H4 (cell line): ENCODE data around the gene PHGDH. TPM values are rescaled to one million over a fixed set of nuclear protein-coding genes. Genes with fewer than 3 reads are reported as not detected.
"Not testable (repeated sequence)": the region's sequence is repeated elsewhere in the genome, so short reads cannot be mapped to it uniquely, and the experiment has no call there.

Source experiments
- DNase-seq: peaks from one replicate; pipeline ENCODE4 v3.0.0-alpha.2; 2015; ENCODE audit warnings: low spot score
- total RNA-seq: library from RNA; depleted of rRNA; stranded (reverse); fragments of >200 nt; shearing (Covaris generic); gene quantifications from 2 replicates; pipeline ENCODE4 v1.2.3, GENCODE V29; 2014

The PHGDH gene
- total RNA-seq, 1 experiment from 2014 or later, result 338 TPM

DNA sequence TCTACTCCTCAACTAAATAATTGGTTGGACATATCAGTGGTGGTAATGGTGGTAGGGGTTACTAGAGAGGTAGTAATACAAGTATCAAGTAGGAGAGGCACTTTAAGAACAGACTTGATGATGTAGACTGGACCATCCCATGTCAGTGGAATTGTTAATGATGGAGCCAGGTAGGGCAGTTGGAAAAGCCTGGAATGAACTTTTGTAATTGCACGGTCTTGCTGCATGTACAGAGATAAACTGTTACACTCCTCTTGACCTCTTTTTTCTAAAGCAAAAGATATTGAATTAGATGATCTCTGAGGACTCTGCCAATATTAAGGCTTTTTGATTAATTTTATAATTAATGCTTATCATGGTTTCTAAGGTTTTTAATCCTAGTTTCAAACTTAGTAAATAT, 51.2 kb downstream of the PHGDH start:
- no peak for DNase-seq

DNA sequence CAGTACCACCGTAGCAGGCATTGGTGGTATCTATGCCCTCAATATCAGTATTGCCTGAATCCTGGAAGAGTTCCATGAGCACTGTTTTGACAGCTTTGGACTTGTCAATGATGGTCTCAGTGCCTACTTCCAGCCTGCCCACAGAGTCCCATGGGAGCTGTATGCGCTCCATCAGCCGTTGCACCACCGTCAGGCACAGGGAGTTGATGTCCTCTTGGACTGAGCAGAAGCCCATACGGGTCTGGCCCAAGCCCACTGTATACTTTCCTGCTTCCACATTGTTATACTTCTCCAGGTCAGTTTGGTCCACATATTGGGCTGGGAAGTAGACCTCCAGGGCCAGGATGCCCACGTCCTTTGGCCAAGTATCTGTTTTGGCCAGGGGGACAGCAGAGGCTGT, 52.5 kb downstream of the PHGDH start:
- no peak for DNase-seq

DNA sequence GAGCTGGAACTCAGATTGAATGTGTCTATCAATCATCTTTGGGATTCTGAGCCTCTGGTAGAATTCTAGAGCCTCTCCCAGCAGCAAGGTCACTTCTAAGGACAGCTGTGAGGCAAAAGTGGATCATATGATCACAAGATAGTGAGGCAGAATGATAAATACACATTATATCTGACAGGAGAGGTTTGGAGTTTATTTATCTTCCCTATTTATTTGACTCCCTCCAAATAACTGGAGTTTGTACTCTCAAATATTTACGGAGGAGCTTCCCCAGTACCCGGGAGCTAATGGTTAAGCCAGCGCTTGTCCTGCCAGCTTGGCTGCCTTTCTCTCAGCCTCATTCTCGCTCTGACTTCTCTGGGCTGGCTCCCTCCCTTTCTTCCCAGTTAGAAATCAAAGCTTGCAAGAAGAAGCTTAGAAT, 54.6 kb downstream of the PHGDH start:
- no peak for DNase-seq

DNA sequence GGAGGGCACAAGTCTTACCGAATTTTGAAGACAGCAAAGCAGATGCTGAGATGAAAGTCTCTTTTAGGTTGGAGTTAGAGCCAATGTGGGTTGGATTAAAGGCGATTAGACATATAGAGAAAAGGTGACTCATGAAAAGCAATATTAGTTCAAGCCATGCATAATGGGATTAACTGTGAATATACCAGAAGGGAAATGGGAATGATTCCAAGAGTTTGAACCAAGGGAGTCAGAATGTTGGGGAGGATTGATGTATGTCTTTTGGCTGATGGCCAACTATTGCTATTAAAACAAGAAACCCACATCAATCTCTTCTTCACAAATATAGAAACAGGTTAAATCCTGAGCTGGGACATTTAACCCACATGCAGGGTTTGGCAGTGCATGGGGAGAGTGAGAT, 55.8 kb downstream of the PHGDH start:
- DNase-seq, result no peak

DNA sequence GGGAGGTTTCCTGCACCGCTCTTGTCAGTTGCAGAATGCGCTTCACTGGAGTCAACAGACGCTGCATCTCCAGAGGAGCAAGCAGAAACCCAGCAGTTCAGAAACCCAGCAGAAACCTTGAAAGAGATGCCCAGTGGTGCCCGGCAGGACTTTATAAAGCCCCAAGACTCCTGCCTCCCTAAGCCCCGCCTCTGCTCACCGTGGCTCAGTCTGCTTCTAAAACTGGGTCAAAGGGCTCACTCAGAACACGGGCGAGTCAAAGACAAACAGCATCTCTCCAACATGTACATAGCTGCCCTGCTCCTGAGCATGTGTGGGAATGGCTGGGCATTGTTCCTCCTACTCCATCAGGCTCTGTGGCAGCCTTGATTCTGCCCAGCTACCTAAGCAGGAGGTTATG, 57.0 kb downstream of the PHGDH start, which contains the start of gene HMGCS2:
Gene HMGCS2 (minus strand): TSS at position 128 of the 400 bp plus-strand sequence. CDS start 61 bp downstream, at position 67.
- no peak for DNase-seq

DNA sequence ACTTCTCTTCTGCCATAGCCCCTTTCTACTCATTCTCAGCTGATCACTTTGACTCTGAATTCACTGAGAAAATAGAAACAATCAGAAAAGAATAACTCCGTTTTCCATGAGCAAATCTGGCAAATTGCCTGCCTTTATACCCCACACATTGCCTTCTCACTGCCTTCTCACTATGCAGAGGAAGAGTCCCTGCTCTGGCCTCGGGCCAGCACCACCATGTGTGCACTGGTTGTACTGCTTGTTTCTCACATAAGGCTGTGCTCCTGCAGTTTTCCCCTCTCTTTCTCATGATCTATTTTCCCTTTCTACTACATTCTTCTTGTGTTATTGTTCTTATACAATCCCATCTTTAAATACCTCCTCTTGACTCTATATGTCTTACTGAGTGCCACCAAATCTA, 59.3 kb downstream of the PHGDH start:
- no peak for DNase-seq

DNA sequence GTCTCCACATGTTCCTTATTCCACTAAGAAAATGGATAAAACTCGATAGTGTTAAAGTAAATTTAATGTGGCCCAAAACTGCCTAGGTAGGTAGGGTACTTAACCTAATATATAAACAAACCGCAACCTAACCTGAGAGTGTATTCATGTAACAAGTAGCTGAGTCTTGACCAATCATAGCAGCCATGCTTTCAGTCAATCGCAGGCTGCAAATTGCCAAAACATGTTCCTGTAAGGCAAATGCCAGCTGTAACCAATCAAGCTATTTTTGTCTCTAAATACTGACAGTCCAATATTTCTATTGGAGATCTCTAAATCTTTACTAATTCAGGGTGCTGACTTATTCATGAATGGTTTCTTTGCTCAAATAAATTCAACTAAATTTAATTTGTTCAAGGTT, 60.0 kb downstream of the PHGDH start:
- no peak for DNase-seq

DNA sequence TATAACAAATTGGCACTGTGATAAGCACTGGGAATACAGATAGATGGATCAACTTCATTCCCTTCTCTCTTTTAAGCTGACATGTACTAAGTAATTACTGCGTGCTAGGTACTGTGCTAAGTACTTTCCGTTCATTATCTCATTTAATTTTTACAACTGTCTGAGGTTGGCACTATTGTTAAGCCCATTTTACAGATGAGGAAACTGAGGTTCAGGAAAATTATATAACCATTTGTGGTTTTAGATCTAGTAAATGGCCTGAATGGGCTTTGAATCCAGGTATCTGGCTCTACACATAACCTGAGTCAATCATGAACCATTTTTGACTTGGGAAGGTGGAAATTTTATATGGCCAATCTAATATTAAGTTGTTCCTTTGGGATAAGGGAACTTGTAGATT, 60.6 kb downstream of the PHGDH start:
- DNase-seq, result no peak

DNA sequence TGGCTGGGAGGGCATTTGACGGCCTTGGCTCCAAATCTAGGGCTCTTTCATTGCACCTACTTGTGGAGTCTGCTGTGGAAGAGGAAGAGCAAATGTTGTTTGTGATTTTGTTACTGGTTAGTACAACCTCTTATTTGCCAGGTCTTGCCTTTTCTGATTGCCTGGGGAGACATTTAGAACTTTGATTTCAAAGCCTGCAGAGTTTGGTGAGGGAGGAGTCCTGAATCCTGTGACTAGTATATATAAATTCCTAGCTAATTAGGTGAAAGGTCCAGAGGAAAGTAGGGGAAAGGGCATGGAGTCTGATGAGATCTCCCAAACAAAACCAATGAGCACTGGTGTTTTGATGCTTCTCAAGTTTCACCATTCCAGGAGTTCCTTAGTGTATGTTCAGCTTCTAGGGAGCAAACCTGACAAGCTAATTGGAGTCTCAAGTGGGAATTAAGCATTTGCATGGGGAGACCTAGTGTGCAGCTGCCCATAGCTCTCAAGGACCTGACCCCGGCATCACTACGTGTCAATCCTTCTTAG, 62.0 kb downstream of the PHGDH start:
- peak; percentile 58 for DNase-seq

DNA sequence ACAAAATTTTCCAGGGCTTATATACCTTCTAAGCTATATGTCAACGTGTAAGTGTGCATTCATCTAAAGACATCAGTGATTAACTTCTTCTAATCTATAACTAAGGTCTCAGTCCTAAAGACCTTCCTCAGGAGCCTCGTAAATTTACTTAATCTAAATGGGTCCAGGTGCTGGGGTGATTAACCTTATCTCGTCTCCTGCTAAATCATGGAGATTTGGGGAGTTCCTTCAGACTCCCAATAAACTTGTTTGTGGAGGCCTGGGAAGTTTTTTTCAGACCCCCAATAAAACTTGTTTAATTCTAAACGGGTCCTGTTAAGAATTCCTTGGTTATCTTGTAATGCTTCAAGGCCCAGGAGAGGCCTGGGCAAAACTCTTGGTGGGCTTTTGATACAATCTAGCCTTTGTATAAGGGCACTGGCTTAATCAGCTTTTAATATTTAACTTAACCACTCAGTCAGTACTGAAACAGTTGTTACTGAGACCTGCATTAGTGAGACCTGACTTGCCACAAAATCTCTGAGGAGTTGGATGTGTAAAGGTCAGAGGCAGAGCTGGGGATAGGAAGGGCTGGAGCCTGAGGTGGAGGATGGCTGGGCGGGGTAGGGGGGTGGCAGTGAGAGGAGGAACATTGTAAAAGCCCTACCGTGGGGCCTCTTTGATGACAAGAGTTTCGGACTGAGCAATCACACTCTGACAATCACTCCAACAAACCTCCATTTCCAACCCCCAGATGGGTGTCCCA, 63.2 kb downstream of the PHGDH start:
- no peak for DNase-seq

DNA sequence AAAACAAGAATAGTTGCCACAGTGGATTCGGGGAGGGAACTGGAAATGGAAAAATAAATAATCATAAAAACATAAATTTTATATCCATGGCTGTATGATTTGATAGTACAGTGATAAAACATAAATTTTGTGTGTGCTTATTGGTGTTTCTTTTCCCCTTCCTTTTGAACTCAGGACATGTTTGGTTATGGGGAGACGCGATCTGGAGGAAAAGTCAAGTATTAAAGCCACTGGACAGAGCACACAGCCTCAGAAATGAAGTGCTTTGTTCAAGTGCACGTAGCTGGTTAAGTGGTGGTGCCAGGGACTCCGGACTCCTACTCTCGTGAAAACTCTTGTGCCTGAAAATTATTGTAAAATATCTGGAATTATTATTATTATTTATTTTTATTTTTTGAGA, 66.6 kb downstream of the PHGDH start:
- no peak for DNase-seq

DNA sequence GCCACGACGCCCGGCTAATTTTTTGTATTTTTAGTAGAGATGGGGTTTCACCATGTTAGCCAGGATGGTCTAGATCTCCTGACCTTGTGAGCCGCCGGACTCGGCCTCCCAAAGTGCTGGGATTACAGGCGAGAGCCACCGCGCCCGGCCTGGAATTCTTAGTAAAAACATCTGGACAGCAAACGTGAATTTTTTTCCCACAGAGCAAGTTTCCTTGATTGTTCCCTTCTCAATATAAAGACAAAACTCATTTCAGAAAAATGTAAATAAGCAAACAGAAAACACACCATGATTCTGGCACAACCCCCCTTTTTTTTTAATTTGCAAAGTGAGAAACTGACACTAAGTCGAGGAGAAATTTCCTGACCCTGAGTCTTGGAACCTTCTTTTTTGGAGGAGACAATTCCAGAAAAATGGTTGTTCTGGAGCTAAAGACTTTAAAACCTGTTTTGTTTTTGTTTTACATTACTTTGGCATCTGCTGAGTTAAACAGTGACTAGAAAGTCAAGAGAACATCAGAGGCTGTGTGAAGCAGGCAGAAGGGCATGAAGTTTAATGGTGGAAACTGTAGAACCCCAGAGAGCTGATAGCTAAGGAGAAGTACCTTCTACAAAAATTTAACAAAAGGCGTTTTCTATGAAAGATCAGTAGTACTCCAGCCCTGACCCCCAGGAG, 67.3 kb downstream of the PHGDH start:
- no peak for DNase-seq

DNA sequence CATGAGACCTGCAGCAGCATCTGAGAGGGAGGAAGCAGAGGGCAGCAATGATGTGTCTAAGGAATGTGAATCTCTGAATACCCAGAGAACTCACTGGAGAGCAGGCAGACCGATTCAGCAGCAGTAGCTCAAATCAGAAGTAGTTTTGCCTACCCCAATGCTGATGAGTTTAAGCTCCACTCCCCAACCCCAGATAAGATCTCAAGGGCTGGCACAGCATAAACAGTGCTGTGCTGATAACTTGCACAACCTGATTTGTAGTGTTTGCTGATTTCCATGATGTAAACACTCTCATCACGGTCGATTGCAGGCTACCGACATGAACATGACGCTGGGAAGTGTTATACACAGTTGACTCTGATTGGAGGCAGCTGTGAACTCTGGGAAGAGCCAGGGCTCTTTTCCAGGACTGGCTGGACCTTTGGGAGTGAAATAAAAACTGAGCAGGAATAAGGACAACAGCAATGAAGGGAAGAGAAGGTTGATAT, 68.2 kb downstream of the PHGDH start:
- peak; percentile 84 for DNase-seq

DNA sequence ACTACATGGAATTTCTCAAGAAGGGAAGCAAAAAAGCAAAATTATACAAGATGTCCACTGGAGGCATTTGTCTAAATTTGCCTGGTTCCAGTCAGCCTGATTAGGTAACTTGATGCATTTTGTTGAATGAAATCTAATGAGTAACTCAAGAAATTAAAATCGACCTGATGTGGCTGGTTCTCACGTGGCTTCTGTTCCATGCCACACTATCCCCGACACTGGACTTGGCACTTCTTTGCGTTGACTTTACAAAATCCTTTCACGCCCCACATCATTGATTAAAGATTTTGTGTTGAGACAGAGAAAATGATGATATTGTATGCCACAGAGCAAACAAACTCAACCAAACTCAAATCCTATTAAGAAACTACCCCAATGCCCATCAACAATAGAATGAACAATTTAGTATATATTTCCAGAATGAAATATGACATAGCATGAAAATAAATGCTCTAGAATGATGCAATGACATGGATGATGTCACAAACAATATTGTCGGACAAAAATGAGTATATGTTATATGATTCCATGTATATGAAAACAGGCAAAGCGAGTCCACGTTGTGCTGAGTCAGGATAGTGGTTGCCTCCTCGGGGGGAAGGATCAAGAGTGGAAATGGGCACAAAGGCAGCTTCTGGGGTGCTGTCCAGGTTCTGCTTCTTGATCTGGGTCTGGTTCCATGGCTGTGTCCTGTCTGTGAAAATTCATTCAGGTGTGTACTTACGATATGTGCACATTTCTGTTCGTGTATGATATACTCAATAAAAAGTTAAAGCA, 69.9 kb downstream of the PHGDH start:
- DNase-seq, result no peak

DNA sequence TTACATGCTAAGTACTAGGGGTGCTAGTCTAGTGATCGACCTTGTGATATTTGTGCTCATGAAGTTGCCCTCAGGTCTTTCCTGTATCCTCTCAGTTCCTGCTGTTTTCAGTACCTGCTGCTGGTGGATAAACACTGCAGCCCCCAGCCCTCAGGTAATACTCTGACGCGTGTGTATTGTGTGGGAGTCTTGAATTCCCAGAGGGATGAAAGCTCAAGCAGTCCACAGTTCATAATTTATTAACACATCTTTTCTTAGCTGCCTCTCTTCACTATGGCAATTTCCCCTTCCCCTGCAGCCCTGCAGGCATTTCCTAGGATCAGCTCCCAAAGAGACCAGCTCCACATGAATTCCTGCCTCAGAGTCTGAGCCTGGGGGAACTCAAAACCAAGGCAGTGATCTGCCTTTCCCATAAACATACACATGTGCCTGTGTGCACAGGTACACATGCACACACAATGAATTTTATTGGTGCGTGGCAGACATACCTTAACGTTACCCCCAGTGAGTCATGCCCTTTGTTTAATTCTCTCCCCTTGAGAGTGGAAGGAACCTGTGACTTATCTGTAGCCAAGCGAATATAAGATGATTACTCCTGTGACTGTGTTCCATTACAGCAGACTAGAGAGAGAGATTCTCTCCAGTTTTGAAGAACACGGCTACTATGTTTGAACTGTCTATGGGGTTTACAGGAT, 71.0 kb downstream of the PHGDH start:
- DNase-seq, result no peak

DNA sequence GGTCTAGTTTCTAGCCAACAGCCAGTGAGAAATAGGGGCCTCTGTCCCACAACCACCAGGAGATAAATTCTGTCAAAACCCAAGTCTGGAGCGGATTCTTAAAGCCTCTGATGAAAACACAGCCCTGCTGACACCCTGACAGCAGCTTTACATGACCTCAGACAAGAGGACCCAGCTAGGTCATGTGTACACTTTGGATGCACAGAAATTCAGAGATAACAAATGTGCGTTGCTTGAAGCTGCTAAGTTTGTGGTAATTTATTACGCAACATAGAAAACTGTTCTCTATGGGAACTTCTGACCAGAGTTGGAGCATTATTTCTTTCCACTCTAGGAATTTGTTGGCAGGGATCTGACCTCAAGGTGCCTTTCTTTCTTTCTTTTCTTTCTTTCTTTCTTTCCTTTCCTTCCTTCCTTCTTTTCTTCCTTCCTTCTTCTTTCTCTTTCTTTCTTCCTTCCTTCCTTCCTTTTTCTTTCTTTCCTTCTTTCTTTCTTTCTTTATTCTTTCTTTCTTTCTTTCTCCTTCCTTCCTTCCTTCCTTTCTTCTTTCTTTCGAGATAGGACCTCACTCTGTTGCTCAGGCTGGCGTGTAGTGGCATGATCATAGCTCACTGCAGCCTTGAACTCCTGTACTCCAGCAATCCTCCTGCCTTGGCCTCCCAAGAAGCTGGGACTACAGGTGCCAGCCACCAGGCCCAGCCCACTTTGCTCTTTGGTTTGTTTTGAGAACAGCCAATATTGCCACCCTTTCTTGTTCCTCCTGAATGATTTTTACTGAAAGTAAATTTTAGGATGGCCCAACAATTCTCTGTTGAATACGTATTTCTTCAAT, 71.8 kb downstream of the PHGDH start:
- peak; percentile 37 for DNase-seq

DNA sequence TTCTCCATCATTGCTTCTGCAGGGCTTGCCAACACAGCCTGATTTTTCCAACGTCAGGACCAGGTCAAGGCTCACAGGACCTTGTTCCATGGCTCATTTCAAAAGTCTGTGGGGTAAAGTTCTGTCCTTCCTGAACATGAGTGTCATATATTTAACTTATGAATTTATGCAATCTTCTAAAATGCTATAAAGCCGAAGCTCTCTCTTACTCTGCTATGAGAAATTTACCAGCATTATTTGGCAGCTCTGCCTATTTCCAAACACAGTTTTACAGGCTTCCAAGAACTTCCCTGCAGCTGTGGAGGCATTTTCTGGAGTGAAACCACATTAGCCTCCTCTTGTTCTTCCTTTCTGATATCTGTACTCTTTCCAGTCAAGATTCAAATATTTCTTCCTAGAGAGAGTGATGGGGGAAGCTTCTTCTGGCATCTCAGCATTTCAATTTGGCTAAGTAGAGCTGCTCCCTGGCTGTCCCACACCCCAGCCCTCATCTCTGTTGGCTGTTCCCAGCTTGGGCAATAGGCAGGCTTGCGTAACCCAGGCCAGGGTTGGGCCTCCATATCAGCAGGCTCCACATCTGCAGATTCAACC, 72.6 kb downstream of the PHGDH start:
- no peak for DNase-seq

DNA sequence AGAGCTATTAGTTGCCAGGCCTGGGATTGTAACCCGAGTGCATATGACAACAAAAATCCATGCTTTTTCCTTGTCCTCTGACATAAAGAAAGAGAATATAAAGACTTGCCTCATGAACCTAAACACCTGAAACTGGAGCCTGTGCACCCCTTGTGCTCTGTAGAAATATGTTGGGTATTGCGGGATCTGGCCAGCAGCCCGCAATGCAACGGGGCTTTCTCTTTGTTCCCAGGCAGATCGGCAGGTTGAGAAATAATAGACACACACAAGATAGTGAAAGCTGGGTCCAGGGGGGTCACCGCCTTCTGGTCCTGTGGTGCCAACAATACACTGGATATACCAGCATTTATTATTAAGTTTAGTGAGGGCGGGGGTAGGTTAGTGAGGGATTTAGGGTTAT, 74.3 kb downstream of the PHGDH start:
- DNase-seq, result not testable (repeated sequence)

DNA sequence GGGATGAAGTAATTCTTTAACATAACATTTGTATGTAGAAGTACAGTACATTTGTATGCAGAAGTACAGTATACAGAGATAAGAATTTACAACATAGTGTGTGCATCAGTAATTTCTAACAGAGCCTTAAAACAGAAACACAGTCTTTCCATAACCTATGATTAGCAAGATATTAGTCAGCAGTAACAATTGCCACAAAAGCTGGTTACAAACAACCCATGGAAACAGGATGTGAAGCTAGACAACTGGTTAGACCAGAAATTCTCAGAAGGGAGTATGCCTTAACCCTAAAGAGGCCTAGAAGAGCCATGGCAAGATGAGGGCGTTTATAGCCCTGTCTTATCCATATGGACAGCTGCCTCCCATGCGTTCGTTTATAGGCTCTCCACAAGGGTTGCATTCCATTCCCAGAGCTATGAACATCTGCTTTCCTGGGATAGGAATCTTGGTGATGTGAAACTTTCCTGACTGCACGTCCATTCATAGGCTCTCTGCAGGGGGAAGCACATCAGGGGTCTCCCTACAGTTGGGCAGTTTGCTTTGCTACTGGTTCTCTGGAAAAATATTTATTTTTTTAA, 74.8 kb downstream of the PHGDH start:
- DNase-seq, result not testable (repeated sequence)

DNA sequence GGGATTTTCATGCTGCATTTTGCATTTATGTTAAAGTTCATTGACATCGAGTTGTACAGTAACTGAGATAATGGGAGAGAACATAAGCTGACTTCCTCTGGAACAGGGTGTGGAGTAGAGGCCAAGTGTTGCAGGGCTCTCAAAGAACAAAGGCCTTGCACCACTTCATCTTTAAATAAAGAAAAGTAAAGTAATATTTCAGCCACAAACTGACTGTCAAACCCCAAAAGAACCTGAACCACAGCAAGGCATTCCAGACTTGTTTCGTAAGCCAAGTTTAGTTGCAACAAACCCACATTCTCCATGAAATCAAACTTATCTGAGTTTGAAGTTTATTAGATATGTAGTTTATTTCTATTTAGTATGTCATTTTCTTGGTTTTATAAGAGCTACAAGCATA, 76.0 kb downstream of the PHGDH start:
- DNase-seq, result peak; percentile 87
